MCF 10A (cell line): ENCODE measurements around the gene OR1J1. TPM values are rescaled to one million over a fixed set of nuclear protein-coding genes. Genes with fewer than 3 reads are reported as not detected.

ENCODE experiments used
- BruUV-seq: library from RNA; stranded (reverse); fragments of 400-500 nt; replicated peaks from 2 replicates; lab custom pipeline; 2021; lab: Mats Ljungman, UMichigan
- CTCF ChIA-PET: fragments of 300-600 bp; sonication (Branson Sonifier 250); formaldehyde crosslinking; extraction: SDS; loops from one replicate; lab custom pipeline; 2021; ENCODE audit warnings: antibody characterized with exemption, inconsistent platforms; lab: Yijun Ruan, JAX
- POLR2A ChIA-PET: fragments of 300-600, 350-650 bp; sonication (Branson Sonifier 250); formaldehyde crosslinking; extraction: SDS; loops from one replicate; lab custom pipeline; 2020; ENCODE audit warnings: antibody characterized with exemption, inconsistent platforms; lab: Yijun Ruan, JAX
- DNase-seq: peaks from one replicate; pipeline ENCODE4 v3.0.0-alpha.2; 2018; ENCODE audit not compliant: unreplicated experiment
- H3K27ac Mint-ChIP-seq: one replicate; pipeline ENCODE4 v1.8.0; 2022; ENCODE audit warnings: mild to moderate bottlenecking, low read depth, mixed read lengths; ENCODE audit not compliant: unreplicated experiment
- H3K27me3 Mint-ChIP-seq: one replicate; pipeline ENCODE4 v1.8.0; 2022; ENCODE audit warnings: mixed read lengths; ENCODE audit not compliant: insufficient read depth, unreplicated experiment
- H3K36me3 Mint-ChIP-seq: one replicate; pipeline ENCODE4 v1.8.0; 2022; ENCODE audit warnings: mild to moderate bottlenecking, moderate library complexity, mixed read lengths; ENCODE audit not compliant: insufficient read depth, unreplicated experiment
- H3K4me1 Mint-ChIP-seq: one replicate; pipeline ENCODE4 v1.8.0; 2022; ENCODE audit warnings: mixed read lengths; ENCODE audit not compliant: insufficient read depth, unreplicated experiment
- H3K4me3 Mint-ChIP-seq: one replicate; pipeline ENCODE4 v1.8.0; 2022; ENCODE audit warnings: mild to moderate bottlenecking, moderate library complexity, mixed read lengths; ENCODE audit not compliant: unreplicated experiment
- H3K9me3 Mint-ChIP-seq: one replicate; pipeline ENCODE4 v1.8.0; 2022; ENCODE audit warnings: mixed read lengths; ENCODE audit not compliant: unreplicated experiment
- CTCF ChIP-seq: fragments of 200-600 bp; IDR thresholded peaks from one replicate; pipeline ENCODE4 v1.8.0; 2022; ENCODE audit warnings: antibody characterized with exemption, mild to moderate bottlenecking; ENCODE audit not compliant: unreplicated experiment
- intact Hi-C: fragments of 100-400 bp; cut with micrococcal nuclease; formaldehyde crosslinking; loops from 2 replicates; pipeline ENCODE4 v1.14.1; 2022
- total RNA-seq: library from RNA; stranded (reverse); gene quantifications from 2 replicates; pipeline ENCODE4 v1.2.3, GENCODE V29; 2022

OR1J1 gene
- total RNA-seq, 1 experiment from 2014 or later: not detected

- Mint-ChIP-seq H3K9me3 (no peaks in the 10 kb centered on the region), H3K4me3 (no peak within 1 kb of the TSS), H3K4me1 (no peaks in the 10 kb centered on the region), H3K36me3 (no peaks in the 10 kb centered on the region), H3K27me3 (peaks cover 13% of the 10 kb centered on the region), H3K27ac (no peak within 1 kb of the TSS)
- POLR2A ChIA-PET: no interaction called here
- DNase-seq: no peak
- no peak for TF ChIP-seq CTCF
- intact Hi-C loops: no loop called here
- BruUV-seq: no TSS peak
- CTCF ChIA-PET: no interaction called here
Measured at GRCh38 chr9:122518841-122519240, 41.1 kb upstream of the OR1J1 start, which contains the start of gene OR1J4. Gene OR1J4 (plus strand): TSS chr9:122519141. CDS start chr9:122519141, 0 bp downstream.

GRCh38 chr9:122518226-122518625 is 40.5 kb upstream of the OR1J1 start:
- no peak overlapping the region for H3K27ac Mint-ChIP-seq
- BruUV-seq: no TSS peak
- TF ChIP-seq CTCF: no peak
- H3K4me1 Mint-ChIP-seq: no peaks in the 10 kb centered on the region
- no peak for DNase-seq
- peaks cover 7% of the 10 kb centered on the region for H3K27me3 Mint-ChIP-seq
- intact Hi-C loops: no loop called here
- no peak overlapping the region for H3K4me3 Mint-ChIP-seq
- no peaks in the 10 kb centered on the region for H3K9me3 Mint-ChIP-seq
- CTCF ChIA-PET: interaction anchor here (1.5 kb wide), 1 partner anchor 53 kb away, joined by 4 read pairs; no protein-coding TSS in a partner anchor
- H3K36me3 Mint-ChIP-seq: no peaks in the 10 kb centered on the region
- POLR2A ChIA-PET: no interaction called here

DNA sequence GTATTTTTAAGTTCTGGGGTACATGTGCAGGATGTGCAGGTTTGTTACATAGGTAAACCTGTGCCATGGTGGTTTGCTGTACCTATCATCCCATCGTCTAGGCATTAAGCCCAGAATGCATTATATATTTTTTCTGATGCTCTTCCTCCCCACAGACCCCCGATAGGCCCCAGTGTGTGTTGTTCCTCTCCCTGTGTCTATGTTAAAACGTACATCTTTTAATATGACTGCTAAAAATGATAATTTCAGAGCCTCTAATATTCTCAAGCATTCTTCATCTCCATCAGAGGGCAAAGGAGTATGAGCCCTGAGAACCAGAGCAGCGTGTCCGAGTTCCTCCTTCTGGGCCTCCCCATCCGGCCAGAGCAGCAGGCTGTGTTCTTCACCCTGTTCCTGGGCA is 32.8 kb upstream of the OR1J1 start, which contains the start of gene OR1J2:
Gene OR1J2 (plus strand): TSS at position 301 of the 400 bp plus-strand sequence. CDS start 0 bp downstream, at position 301.
- intact Hi-C loops: no loop called here
- H3K4me3 Mint-ChIP-seq: no peak within 1 kb of the TSS
- no peak for DNase-seq
- no TSS peak for BruUV-seq
- no peaks in the 10 kb centered on the region for H3K9me3 Mint-ChIP-seq
- H3K36me3 Mint-ChIP-seq: no peaks in the 10 kb centered on the region
- no peaks in the 10 kb centered on the region for H3K27me3 Mint-ChIP-seq
- H3K4me1 Mint-ChIP-seq: no peaks in the 10 kb centered on the region
- ChIA-PET POLR2A (no interaction called here), CTCF (interaction anchor here (1.1 kb wide), 1 partner anchor 11 kb away, joined by 3 read pairs; no protein-coding TSS in a partner anchor)
- H3K27ac Mint-ChIP-seq: no peak within 1 kb of the TSS
- TF ChIP-seq CTCF: no peak

DNA sequence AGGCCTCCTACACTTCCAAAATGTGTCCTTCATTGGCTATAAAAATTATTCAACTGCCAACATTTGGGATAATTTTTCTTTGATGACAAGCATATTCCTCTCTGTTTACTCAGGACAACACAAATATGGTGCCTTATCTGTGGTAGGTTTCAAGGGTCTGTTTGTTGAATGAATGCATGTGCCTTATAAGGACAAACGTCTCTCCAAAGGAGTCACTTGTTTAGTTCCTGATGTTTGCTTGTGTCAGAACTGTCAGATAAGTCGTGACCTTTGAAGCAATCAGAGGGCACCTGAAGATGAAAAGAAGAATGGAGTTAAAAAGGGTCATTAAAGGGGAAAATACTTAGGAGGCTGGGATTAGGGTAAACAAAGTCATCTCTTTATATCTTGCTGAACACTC is 29.2 kb upstream of the OR1J1 start:
- ChIA-PET POLR2A (no interaction called here), CTCF (no interaction called here)
- Mint-ChIP-seq H3K27me3 (no peaks in the 10 kb centered on the region), H3K4me3 (no peak overlapping the region), H3K4me1 (no peaks in the 10 kb centered on the region), H3K36me3 (no peaks in the 10 kb centered on the region), H3K27ac (no peak overlapping the region), H3K9me3 (no peaks in the 10 kb centered on the region)
- no TSS peak for BruUV-seq
- no peak for DNase-seq
- intact Hi-C loops: no loop called here
- no peak for TF ChIP-seq CTCF
